Activated CD8-positive, alpha-beta T cell treated with anti-CD3 and anti-CD28 coated beads, Interleukin-2, amount 10 ng/mL, durations not matched to agents 7 days and 5 days (primary cell): ENCODE measurements around the gene PTPMT1. TPM values are rescaled to one million over a fixed set of nuclear protein-coding genes. Genes with fewer than 3 reads are reported as not detected.

Experiments used
- ATAC-seq: fragments of 150-1000 bp; cut with Tn5 transposase; one replicate; pipeline ENCODE4 v1.10.0; 2021; ENCODE audit warnings: moderate library complexity
- CTCF ChIA-PET: fragments of 350-600 bp; sonication (Branson Sonifier 250); formaldehyde crosslinking; loops from one replicate; lab custom pipeline; 2021; ENCODE audit warnings: antibody characterized with exemption; lab: Charles Lee
- POLR2A ChIA-PET: fragments of 350-600 bp; sonication (Branson Sonifier 250); formaldehyde crosslinking; loops from one replicate; lab custom pipeline; 2021; ENCODE audit warnings: antibody characterized with exemption; lab: Charles Lee
- DNase-seq: peaks from one replicate; pipeline ENCODE4 v3.0.0-alpha.2; 2020
- H3K27ac Mint-ChIP-seq: one replicate; pipeline ENCODE4 v1.8.0; 2021; ENCODE audit warnings: mild to moderate bottlenecking, mixed read lengths
- H3K27me3 Mint-ChIP-seq: one replicate; pipeline ENCODE4 v1.8.0; 2021; ENCODE audit warnings: low read depth, mixed read lengths
- H3K36me3 Mint-ChIP-seq: one replicate; pipeline ENCODE4 v1.8.0; 2021; ENCODE audit warnings: low read depth, mixed read lengths
- H3K4me1 Mint-ChIP-seq: one replicate; pipeline ENCODE4 v1.8.0; 2021; ENCODE audit warnings: low read depth, mixed read lengths
- H3K4me3 Mint-ChIP-seq: one replicate; pipeline ENCODE4 v1.8.0; 2021; ENCODE audit warnings: mild to moderate bottlenecking, mixed read lengths
- H3K9me3 Mint-ChIP-seq: one replicate; pipeline ENCODE4 v1.8.0; 2022; ENCODE audit warnings: mixed read lengths; ENCODE audit not compliant: insufficient read depth
- total RNA-seq, 2 experiments: library from RNA; stranded (reverse); gene quantifications; one replicate each; pipeline ENCODE4 v1.2.3, GENCODE V29; 2021

The PTPMT1 gene
- total RNA-seq, 2 experiments from 2014 or later = 44.5 to 44.7 TPM

GRCh38 chr11:47615249-47615648 is 49.9 kb downstream of the PTPMT1 start:
- ChIA-PET POLR2A (no interaction called here), CTCF (no interaction called here)
- ATAC-seq (no peak), DNase-seq (no peak)
- Mint-ChIP-seq H3K36me3 (peaks cover 17% of the 10 kb centered on the region), H3K4me1 (peaks cover 25% of the 10 kb centered on the region), H3K27me3 (no peaks in the 10 kb centered on the region), H3K9me3 (no peaks in the 10 kb centered on the region), H3K4me3 (no peak overlapping the region), H3K27ac (no peak overlapping the region)

- ChIA-PET POLR2A (no interaction called here), CTCF (interaction anchor here (0.6 to 1.9 kb wide), 10 partner anchors 10 to 243 kb away, joined by 3 to 8 read pairs (median 4); partner anchors contain the start of gene PTPMT1)
- Mint-ChIP-seq H3K9me3 (no peaks in the 10 kb centered on the region), H3K4me3 (no peak overlapping the region), H3K4me1 (peaks cover 21% of the 10 kb centered on the region), H3K27ac (no peak overlapping the region), H3K36me3 (peaks cover 24% of the 10 kb centered on the region), H3K27me3 (no peaks in the 10 kb centered on the region)
- DNase-seq (peak; percentile 44), ATAC-seq (no peak)
These were observed 51.5 kb downstream of the PTPMT1 start for GRCh38 chr11:47616726-47617416.

- ChIA-PET POLR2A (interaction anchor here (0.6 kb wide), 1 partner anchor 74 kb away, joined by 3 read pairs; no protein-coding TSS in a partner anchor), CTCF (interaction anchor here (1.0 to 1.9 kb wide), 8 partner anchors 11 to 243 kb away, joined by 3 to 8 read pairs (median 4); partner anchors contain the start of gene PTPMT1)
- DNase-seq (no peak), ATAC-seq (no peak)
- Mint-ChIP-seq H3K27me3 (no peaks in the 10 kb centered on the region), H3K27ac (no peak overlapping the region), H3K9me3 (no peaks in the 10 kb centered on the region), H3K36me3 (peaks cover 27% of the 10 kb centered on the region), H3K4me3 (no peak overlapping the region), H3K4me1 (peaks cover 21% of the 10 kb centered on the region)
These were observed 52.0 kb downstream of the PTPMT1 start for GRCh38 chr11:47617417-47617809.

- Mint-ChIP-seq H3K4me1 (peaks cover 21% of the 10 kb centered on the region), H3K27ac (no peak overlapping the region), H3K4me3 (no peak overlapping the region), H3K27me3 (no peaks in the 10 kb centered on the region), H3K36me3 (peaks cover 40% of the 10 kb centered on the region), H3K9me3 (no peaks in the 10 kb centered on the region)
- no peak for ATAC-seq
- no peak for DNase-seq
- POLR2A ChIA-PET = no interaction called here
- CTCF ChIA-PET = interaction anchor here (0.6 kb wide), 1 partner anchor 247 kb away, joined by 3 read pairs; no protein-coding TSS in a partner anchor
These were observed 55.5 kb downstream of the PTPMT1 start for GRCh38 chr11:47620836-47621378.

Other genes starting within 250 kb of the PTPMT1 start
- gene MYBPC3, start 212.9 kb upstream of the PTPMT1 start, total RNA-seq = not detected
- gene SPI1, start 187.1 kb upstream of the PTPMT1 start, total RNA-seq = not detected
- gene SLC39A13, start 157.0 kb upstream of the PTPMT1 start, total RNA-seq = 10 to 100 TPM; 19.2 to 20.0 TPM
- 100 to 1,000 TPM; 179 TPM for gene PSMC3, start 139.2 kb upstream of the PTPMT1 start, total RNA-seq
- gene RAPSN, start 116.5 kb upstream of the PTPMT1 start, total RNA-seq = 1 to 10 TPM in 1 of 2 experiments, under 1 TPM in 1; 0.45 to 1.2 TPM
- 100 to 1,000 TPM; 104 to 111 TPM for gene CELF1, start 12.5 kb upstream of the PTPMT1 start, total RNA-seq
- gene KBTBD4, start 13.4 kb downstream of the PTPMT1 start, total RNA-seq = 10 to 100 TPM; 17.7 to 20.7 TPM
- 100 to 1,000 TPM; 114 to 121 TPM for gene NDUFS3, start 13.5 kb downstream of the PTPMT1 start, total RNA-seq
- gene FAM180B, start 21.1 kb downstream of the PTPMT1 start, total RNA-seq = not detected
- not detected for gene C1QTNF4, start 28.8 kb downstream of the PTPMT1 start, total RNA-seq
- gene MTCH2, start 77.0 kb downstream of the PTPMT1 start, total RNA-seq = 100 to 1,000 TPM; 110 to 115 TPM
- 1 to 10 TPM; 5.6 to 7.8 TPM for gene AGBL2, start 149.8 kb downstream of the PTPMT1 start, total RNA-seq
- 100 to 1,000 TPM; 129 to 136 TPM for gene FNBP4, start 201.7 kb downstream of the PTPMT1 start, total RNA-seq